ENCODE data around the gene SPINK1.

- TF ChIP-seq CTCF (IDR thresholded peaks at IDR 0.05; ENCODE audit: low read depth, low read length, poor library complexity, severe bottlenecking) (no peak), EZH2phosphoT487 (IDR thresholded peaks at IDR 0.05; ENCODE audit: borderline replicate concordance, low read length) (no peak)
These were observed 5.0 kb upstream of the SPINK1 start for GRCh38 chr5:147836439-147836838.
